Heart left ventricle (tissue), 16 donors: ENCODE results near the gene ANKRD44. TPM values are rescaled to one million over a fixed set of nuclear protein-coding genes. Genes with fewer than 3 reads are reported as not detected.
A peak's percentile ranks its signal among the peaks of the same experiment; 100 is the strongest.

ENCODE experiments used
- ATAC-seq, 4 donors: fragments of 200-7000 bp; cut with Tn5 transposase; one replicate each; pipeline ENCODE4 v1.9.1; 2020 to 2022; ENCODE audit warnings: moderate library complexity in 4 of 4, mild to moderate bottlenecking in 3 of 4, moderate number of reproducible peaks in 1 of 4
- DNase-seq, 5 donors: peaks; one replicate each; pipeline ENCODE4 v3.0.0-alpha.2; 2020
- H3K27ac ChIP-seq, 12 donors: fragments of 200-600 bp; sonication (generic) in 4 of 12; one replicate each; pipeline versions ENCODE4 v1.5.0 to v1.8.0; 2016 to 2022; ENCODE audit warnings: mild to moderate bottlenecking in 2 of 12
- H3K27me3 ChIP-seq, 9 donors: fragments of 200-600 bp; sonication (generic) in 2 of 9; one replicate each; pipeline versions ENCODE4 v1.5.1 to v1.8.0; 2016 to 2022; ENCODE audit warnings: mild to moderate bottlenecking in 3 of 9
- H3K36me3 ChIP-seq, 9 donors: fragments of 200-600 bp; sonication (generic) in 2 of 9; one replicate each; pipeline versions ENCODE4 v1.5.0 to v1.8.0; 2018 to 2022; ENCODE audit warnings: mild to moderate bottlenecking in 2 of 9
- H3K4me1 ChIP-seq, 12 donors: fragments of 200-600 bp; sonication (generic) in 4 of 12; one replicate each; pipeline versions ENCODE4 v1.5.0 to v1.8.0; 2016 to 2022; ENCODE audit warnings: mild to moderate bottlenecking in 3 of 12
- H3K4me3 ChIP-seq, 12 donors: fragments of 200-600 bp; sonication (generic) in 4 of 12; one replicate each; pipeline versions ENCODE4 v1.5.0 to v1.8.0; 2017 to 2022; ENCODE audit warnings: mild to moderate bottlenecking in 9 of 12, moderate library complexity in 4 of 12
- H3K9me3 ChIP-seq, 12 donors: fragments of 200-600 bp; sonication (generic) in 4 of 12; one replicate each; pipeline versions ENCODE4 v1.5.0 to v1.8.0; 2016 to 2022; ENCODE audit warnings: mild to moderate bottlenecking in 1 of 12
- POLR2A ChIP-seq, 2 donors: fragments of 450-650 bp; IDR thresholded peaks; one replicate each; pipeline ENCODE4 v1.6.1; 2017; ENCODE audit warnings: antibody characterized with exemption in 2 of 2, mild to moderate bottlenecking in 2 of 2, moderate library complexity in 2 of 2
- WGBS, 4 donors: extraction: QIAGEN DNeasy Blood & Tissue Kit in 2 of 4; methylation state at CpG; one replicate each; pipeline versions ENCODE4 v1.1.5 to v1.1.7; 2013 to 2018; 5-methylcytosine and 5-hydroxymethylcytosine counted together
- intact Hi-C, 10 donors: fragments of 100-400 bp; cut with DNase I; formaldehyde crosslinking; loops; one replicate each; pipeline versions ENCODE4 v1.11.1 to v1.14.2; 2022
- polyA plus RNA-seq, 2 donors: library from polyadenylated mRNA; stranded (reverse); fragments of 200-250 nt; gene quantifications; one replicate each; pipeline ENCODE4 v1.2.3, GENCODE V29; 2013
- total RNA-seq, 9 donors: library from RNA; depleted of rRNA in 2 of 9; stranded (reverse); fragments of >200 nt in 2 of 9; fragmentation: NEBNext Ultra II Directional in 3 of 9; extraction: Animal tissue kit (Norgen Biotek cat#: 25700) in 3 of 9; gene quantifications; one replicate each; pipeline versions ENCODE4 v1.1.0 to v1.2.4, GENCODE V29; 2016 to 2023
- TF ChIP-seq, protein P1 (sequence below), 12 donors: fragments of 200-600 bp; sonication (generic) in 4 of 12; IDR thresholded peaks; one replicate each; pipeline versions ENCODE4 v1.5.0 to v1.8.0; 2018 to 2022; ENCODE audit warnings: antibody characterized with exemption in 12 of 12, mild to moderate bottlenecking in 5 of 12
- donor health status: ischemic (EF 13 %, LVEDD 7.1; RV severe dilation, severe dysfunction).
- donor health status: healthy with polysubstance abuse.
- donor health status: DM: no; HTN: yes; CAD: no.
- donor health status: DM: no; HTN: no; CAD: no.
- donor health status: ischemic (EF 25% LVEDD 6.9; RV normal size, moderate dysfunction).
- donor health status: ischemic (EF 25% LVEDD 5.7; RV mildly dilated, moderate dysfunction).
- donor health status: healthy.
- donor health status: DM: yes; HTN: yes; CAD: no.
- donor health status: ischemic (EF 35%, LVEDD 5.7; RV mildly dilated, moderate dysfunction).
- donor health status: nonischemic (EF 11% LVEDD 7.7; RV severe dilation, severe dysfunction).
- donor health status: DM: yes; HTN: yes; CAD: no.
- donor health status: PGD.
- donor health status: ischemic (EF 29% LVEDD 5.4; RV normal size, mild dysfunction).
- donor health status: nonischemic (EF 23%, LVEDD 6.1; RV moderate dilation, normal function).

Gene ANKRD44
- total and polyA plus RNA-seq, 11 donors: 2.4 to 30.6 (median 8.4) TPM

DNA sequence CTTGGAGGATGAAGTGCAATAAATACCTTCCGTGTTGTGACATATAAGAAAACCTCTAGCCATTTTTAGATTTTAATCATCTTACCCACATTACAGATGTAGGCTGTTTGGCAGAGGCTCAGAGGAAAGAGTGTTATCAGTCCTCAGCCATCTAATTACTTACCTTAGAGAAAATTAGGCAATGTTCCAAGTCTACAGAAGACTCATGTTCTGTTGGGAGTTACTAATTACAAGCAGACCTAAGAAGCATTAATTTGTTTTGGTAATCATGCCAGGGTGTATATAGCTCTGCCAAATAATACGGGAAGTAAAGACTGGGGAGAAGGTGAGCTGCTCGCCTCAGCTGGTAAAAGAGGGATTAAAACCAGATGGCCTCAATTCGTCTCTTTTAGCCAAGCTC, 258.2 kb downstream of the ANKRD44 start:
- Histone ChIP-seq H3K27ac (no peak overlapping the region), H3K27me3 (no peaks in the 10 kb centered on the region), H3K4me1 (peaks cover 0 to 4% (median 0%) of the 10 kb centered on the region in 12 donors), H3K4me3 (no peak overlapping the region), H3K9me3 (peaks cover 0 to 19% (median 10%) of the 10 kb centered on the region in 12 donors), H3K36me3 (peaks cover 0 to 10% (median 0%) of the 10 kb centered on the region in 9 donors)
- intact Hi-C loops: no loop called here
- TF ChIP-seq, protein P1, sequence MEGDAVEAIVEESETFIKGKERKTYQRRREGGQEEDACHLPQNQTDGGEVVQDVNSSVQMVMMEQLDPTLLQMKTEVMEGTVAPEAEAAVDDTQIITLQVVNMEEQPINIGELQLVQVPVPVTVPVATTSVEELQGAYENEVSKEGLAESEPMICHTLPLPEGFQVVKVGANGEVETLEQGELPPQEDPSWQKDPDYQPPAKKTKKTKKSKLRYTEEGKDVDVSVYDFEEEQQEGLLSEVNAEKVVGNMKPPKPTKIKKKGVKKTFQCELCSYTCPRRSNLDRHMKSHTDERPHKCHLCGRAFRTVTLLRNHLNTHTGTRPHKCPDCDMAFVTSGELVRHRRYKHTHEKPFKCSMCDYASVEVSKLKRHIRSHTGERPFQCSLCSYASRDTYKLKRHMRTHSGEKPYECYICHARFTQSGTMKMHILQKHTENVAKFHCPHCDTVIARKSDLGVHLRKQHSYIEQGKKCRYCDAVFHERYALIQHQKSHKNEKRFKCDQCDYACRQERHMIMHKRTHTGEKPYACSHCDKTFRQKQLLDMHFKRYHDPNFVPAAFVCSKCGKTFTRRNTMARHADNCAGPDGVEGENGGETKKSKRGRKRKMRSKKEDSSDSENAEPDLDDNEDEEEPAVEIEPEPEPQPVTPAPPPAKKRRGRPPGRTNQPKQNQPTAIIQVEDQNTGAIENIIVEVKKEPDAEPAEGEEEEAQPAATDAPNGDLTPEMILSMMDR (IDR thresholded peaks at IDR 0.05): no peak
- no peak for TF ChIP-seq POLR2A (IDR thresholded peaks at IDR 0.05)
- ATAC-seq (peak in 1 of 4 donors; percentile 28), DNase-seq (no peak)
- 54 to 75% (median 67%) methylated on average over 4 of the region's 4 CpGs for WGBS, 4 donors

DNA sequence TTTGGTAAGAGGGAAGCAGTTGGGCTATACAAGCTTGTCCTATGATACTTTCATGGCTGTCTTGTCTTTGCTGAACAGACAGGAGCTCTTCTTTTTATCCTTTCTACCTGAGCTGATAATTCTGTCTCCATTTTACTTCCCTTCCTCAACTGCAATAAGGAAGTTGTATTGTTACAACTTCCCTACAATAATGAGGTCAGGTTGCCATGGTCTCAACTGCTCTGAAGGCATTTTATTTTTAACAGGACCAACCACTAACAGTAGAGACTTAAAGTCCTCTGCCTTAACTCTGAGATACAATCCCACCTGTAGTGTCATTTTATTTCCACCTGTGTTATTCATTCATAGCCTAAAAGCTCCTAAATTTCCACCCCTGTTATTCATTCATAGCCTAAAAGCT, 265.5 kb downstream of the ANKRD44 start:
- ATAC-seq: no peak
- TF ChIP-seq, protein P1 (IDR thresholded peaks at IDR 0.05): no peak
- TF ChIP-seq POLR2A (IDR thresholded peaks at IDR 0.05): no peak
- Histone ChIP-seq H3K27ac (peak overlapping the region in 1 of 12 donors; percentile 13), H3K4me3 (no peak overlapping the region), H3K36me3 (no peaks in the 10 kb centered on the region), H3K27me3 (no peaks in the 10 kb centered on the region), H3K9me3 (no peaks in the 10 kb centered on the region), H3K4me1 (peaks cover 0 to 5% (median 0%) of the 10 kb centered on the region in 12 donors)
- intact Hi-C loops: no loop called here
- no peak for DNase-seq

DNA sequence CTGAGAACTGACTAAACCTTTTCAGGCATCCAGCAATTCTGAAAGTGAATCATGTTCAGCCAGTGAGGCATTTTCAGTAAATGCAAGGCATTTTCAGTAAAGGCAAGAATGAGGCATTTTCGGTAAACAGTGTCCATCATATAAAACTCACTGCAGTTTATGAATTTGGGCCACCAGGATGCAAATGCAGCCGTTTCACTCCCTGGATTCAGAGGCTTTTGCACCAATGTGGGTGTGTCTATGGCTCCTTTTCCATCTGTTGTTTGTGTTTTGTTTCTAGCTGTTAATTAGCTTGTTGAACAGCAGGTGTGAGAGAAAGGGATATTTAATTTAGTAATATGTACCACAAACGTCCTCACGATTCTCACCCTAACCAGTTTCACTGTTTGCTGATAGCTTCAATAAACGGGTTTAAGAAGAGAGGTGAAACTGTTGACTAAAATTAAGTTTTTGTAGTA, 267.8 kb downstream of the ANKRD44 start:
- Histone ChIP-seq H3K27ac (no peak overlapping the region), H3K27me3 (no peaks in the 10 kb centered on the region), H3K36me3 (peaks cover 0 to 11% (median 0%) of the 10 kb centered on the region in 9 donors), H3K4me3 (no peak overlapping the region), H3K4me1 (peaks cover 0 to 9% (median 0%) of the 10 kb centered on the region in 12 donors), H3K9me3 (no peaks in the 10 kb centered on the region)
- intact Hi-C loops: no loop called here
- TF ChIP-seq, protein P1 (IDR thresholded peaks at IDR 0.05): no peak
- TF ChIP-seq POLR2A (IDR thresholded peaks at IDR 0.05): no peak
- WGBS, 4 donors: 84 to 90% (median 86%) methylated on average over 5 of the region's 5 CpGs
- DNase-seq (no peak), ATAC-seq (no peak)

DNA sequence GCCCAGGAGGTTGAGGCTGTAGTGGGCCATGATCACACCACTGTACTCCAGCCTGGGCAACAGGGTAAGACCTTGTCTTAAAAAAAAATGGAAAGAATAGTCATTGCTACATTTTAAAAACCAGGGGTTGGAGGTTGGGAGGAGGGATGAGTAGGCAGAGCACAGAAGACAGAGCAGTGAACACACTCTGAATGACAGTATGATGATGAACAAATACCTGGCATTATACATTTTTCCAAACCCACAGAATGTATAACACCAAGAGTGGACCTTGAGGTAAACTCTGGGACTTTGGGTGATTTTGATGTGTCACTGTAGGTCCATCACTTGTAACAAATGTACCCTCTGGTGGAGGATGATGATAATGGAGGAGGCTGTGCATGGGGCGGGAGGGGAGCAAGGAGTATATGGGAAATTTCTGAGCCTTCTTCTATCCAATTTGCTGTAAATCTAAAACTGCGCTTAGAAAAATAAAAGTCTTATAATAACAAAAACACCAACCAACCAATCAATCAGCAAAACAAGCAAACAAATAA, 272.6 kb downstream of the ANKRD44 start:
- no peak for ATAC-seq
- peaks cover 0 to 24% (median 7%) of the 10 kb centered on the region in 12 donors for H3K4me1 ChIP-seq
- TF ChIP-seq, protein P1 (IDR thresholded peaks at IDR 0.05): no peak
- TF ChIP-seq POLR2A (IDR thresholded peaks at IDR 0.05): no peak

More for the DNA sequence above, 272.6 kb downstream of the ANKRD44 start:
- 94 to 100% (median 99%) methylated on average over 2 of the region's 2 CpGs for WGBS, 4 donors
- DNase-seq: no peak
- H3K27me3 ChIP-seq: no peaks in the 10 kb centered on the region
- H3K4me3 ChIP-seq: no peak overlapping the region
- intact Hi-C loops: loop anchor here in 1 of 10 donors (10.0 kb wide), 1 partner anchor 67 kb away; no protein-coding TSS in a partner anchor
- H3K9me3 ChIP-seq: peaks cover 0 to 3% (median 0%) of the 10 kb centered on the region in 12 donors
- H3K36me3 ChIP-seq: peaks cover 0 to 12% (median 0%) of the 10 kb centered on the region in 9 donors
- no peak overlapping the region for H3K27ac ChIP-seq
